ENCODE measurements around the gene ALOXE3. TPM values are rescaled to one million over a fixed set of nuclear protein-coding genes. Genes with fewer than 3 reads are reported as not detected.

Gene ALOXE3
- total RNA-seq, 1 donor from 2014 or later: not detected

DNA sequence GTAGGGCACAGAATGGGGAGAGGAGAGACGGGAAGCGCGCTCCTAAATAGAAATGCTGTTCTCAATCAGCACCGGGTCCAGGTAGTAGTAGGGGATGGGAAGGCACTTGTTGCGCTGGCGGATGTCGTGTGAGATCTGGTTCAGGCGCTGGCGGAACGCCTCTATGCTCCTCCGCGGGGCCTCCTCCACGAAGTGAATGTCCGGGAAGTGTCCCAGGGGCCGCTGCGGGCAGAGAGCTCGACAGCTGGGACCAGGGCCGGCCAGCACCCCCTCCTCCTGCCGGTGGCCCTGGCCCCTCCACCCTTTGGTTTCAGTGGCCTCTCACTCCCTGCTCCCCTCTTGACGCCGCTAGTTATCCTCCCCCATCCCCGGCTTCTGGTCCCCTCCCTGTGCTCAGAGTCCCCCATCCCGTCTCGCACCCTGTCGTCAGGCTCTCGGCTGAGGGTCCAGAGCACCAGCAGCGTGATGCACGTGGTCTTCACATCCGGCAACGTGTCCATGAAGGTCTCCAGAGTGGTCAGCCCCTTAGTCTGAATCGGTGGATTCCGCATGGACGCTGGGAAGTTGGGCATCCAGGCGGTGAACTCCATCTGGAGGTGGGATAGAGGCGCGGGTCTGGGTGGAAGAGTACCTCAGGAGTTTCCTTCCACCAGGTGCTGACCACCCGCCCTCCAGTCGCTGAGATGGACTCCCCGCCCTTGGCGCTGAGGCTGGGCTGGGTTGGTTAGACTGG, 45.4 kb downstream of the ALOXE3 start:
- H3K27ac Mint-ChIP-seq (ENCODE audit: unreplicated experiment): no peak overlapping the region
- peaks cover 92% of the 10 kb centered on the region for H3K27me3 Mint-ChIP-seq (ENCODE audit: unreplicated experiment)
- no peak for TF ChIP-seq CTCF (IDR thresholded peaks at IDR 0.05)
- no peaks in the 10 kb centered on the region for H3K36me3 Mint-ChIP-seq (ENCODE audit: unreplicated experiment)
- H3K4me3 Mint-ChIP-seq (ENCODE audit: unreplicated experiment): peak overlapping the region; percentile 53
- no peak for DNase-seq (ENCODE audit: extremely low spot score, unreplicated experiment)
- peaks cover 12% of the 10 kb centered on the region for H3K4me1 Mint-ChIP-seq (ENCODE audit: unreplicated experiment)
- H3K9me3 Mint-ChIP-seq (ENCODE audit: unreplicated experiment): no peaks in the 10 kb centered on the region

DNA sequence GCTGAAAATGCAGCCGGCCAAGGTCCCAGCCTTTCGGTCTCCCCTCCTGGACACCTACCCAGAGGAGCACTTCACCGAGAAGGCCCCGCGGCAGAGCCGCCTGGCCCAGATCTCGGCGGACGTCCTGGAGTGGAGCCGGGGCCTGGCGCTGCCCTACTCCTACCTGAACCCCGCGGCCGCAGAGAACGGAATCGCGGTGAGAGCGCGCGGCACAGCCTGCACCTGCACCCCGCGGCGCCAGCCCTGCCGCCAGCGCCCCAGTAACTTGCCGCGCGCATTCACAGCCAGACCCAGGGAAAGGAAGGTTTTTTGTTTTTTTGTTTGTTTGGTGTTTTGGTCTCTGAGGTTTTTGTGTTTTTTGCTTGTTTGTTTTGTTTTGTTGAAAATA, 46.0 kb downstream of the ALOXE3 start:
- TF ChIP-seq CTCF (IDR thresholded peaks at IDR 0.05): no peak
- Mint-ChIP-seq H3K36me3 (ENCODE audit: unreplicated experiment) (no peaks in the 10 kb centered on the region), H3K27ac (ENCODE audit: unreplicated experiment) (no peak overlapping the region), H3K4me1 (ENCODE audit: unreplicated experiment) (peaks cover 12% of the 10 kb centered on the region), H3K9me3 (ENCODE audit: unreplicated experiment) (no peaks in the 10 kb centered on the region), H3K4me3 (ENCODE audit: unreplicated experiment) (peak overlapping the region; percentile 53), H3K27me3 (ENCODE audit: unreplicated experiment) (peaks cover 93% of the 10 kb centered on the region)
- DNase-seq (ENCODE audit: extremely low spot score, unreplicated experiment): no peak

GRCh38 chr17:8071496-8071895, 46.8 kb downstream of the ALOXE3 start:
- no peaks in the 10 kb centered on the region for H3K9me3 Mint-ChIP-seq (ENCODE audit: unreplicated experiment)

GRCh38 chr17:8069587-8069860, 48.8 kb downstream of the ALOXE3 start:
- no peak for TF ChIP-seq CTCF (IDR thresholded peaks at IDR 0.05)

More at GRCh38 chr17:8071496-8071895, 46.8 kb downstream of the ALOXE3 start:
- no peak for TF ChIP-seq CTCF (IDR thresholded peaks at IDR 0.05)
- Mint-ChIP-seq H3K27ac (ENCODE audit: unreplicated experiment) (no peak overlapping the region), H3K27me3 (ENCODE audit: unreplicated experiment) (peaks cover 90% of the 10 kb centered on the region), H3K4me3 (ENCODE audit: unreplicated experiment) (no peak overlapping the region), H3K36me3 (ENCODE audit: unreplicated experiment) (no peaks in the 10 kb centered on the region), H3K4me1 (ENCODE audit: unreplicated experiment) (peaks cover 12% of the 10 kb centered on the region)
- no peak for DNase-seq (ENCODE audit: extremely low spot score, unreplicated experiment)

GRCh38 chr17:8068736-8069586, 49.4 kb downstream of the ALOXE3 start:
- no peak for TF ChIP-seq CTCF (IDR thresholded peaks at IDR 0.05)
- H3K9me3 Mint-ChIP-seq (ENCODE audit: unreplicated experiment): no peaks in the 10 kb centered on the region
- no peak for DNase-seq (ENCODE audit: extremely low spot score, unreplicated experiment)
- peaks cover 11% of the 10 kb centered on the region for H3K4me1 Mint-ChIP-seq (ENCODE audit: unreplicated experiment)
- H3K27me3 Mint-ChIP-seq (ENCODE audit: unreplicated experiment): peaks cover 75% of the 10 kb centered on the region
- H3K36me3 Mint-ChIP-seq (ENCODE audit: unreplicated experiment): no peaks in the 10 kb centered on the region
- no peak overlapping the region for H3K4me3 Mint-ChIP-seq (ENCODE audit: unreplicated experiment)
- H3K27ac Mint-ChIP-seq (ENCODE audit: unreplicated experiment): no peak overlapping the region

More at GRCh38 chr17:8069587-8069860, 48.8 kb downstream of the ALOXE3 start:
- Mint-ChIP-seq H3K27ac (ENCODE audit: unreplicated experiment) (no peak overlapping the region), H3K9me3 (ENCODE audit: unreplicated experiment) (no peaks in the 10 kb centered on the region), H3K27me3 (ENCODE audit: unreplicated experiment) (peaks cover 77% of the 10 kb centered on the region), H3K4me1 (ENCODE audit: unreplicated experiment) (peaks cover 12% of the 10 kb centered on the region), H3K4me3 (ENCODE audit: unreplicated experiment) (no peak overlapping the region), H3K36me3 (ENCODE audit: unreplicated experiment) (no peaks in the 10 kb centered on the region)
- DNase-seq (ENCODE audit: extremely low spot score, unreplicated experiment): no peak
